Raji (cell line): ENCODE measurements around the gene EDEM2.

ENCODE experiments used
- POLR2A ChIP-seq: IDR thresholded peaks from 2 replicates; pipeline ENCODE4 v1.6.1; 2011; ENCODE audit warnings: low read depth, low read length, control low read depth; ENCODE audit not compliant: insufficient read depth

EDEM2 gene

GRCh38 chr20:35106827-35107380 is 40.2 kb downstream of the EDEM2 start:
- TF ChIP-seq POLR2A = no peak

GRCh38 chr20:35104685-35105295 is 42.3 kb downstream of the EDEM2 start:
- TF ChIP-seq POLR2A = no peak

GRCh38 chr20:35101620-35102019 is 45.5 kb downstream of the EDEM2 start:
- no peak for TF ChIP-seq POLR2A

GRCh38 chr20:35093267-35093884 is 53.8 kb downstream of the EDEM2 start:
- TF ChIP-seq POLR2A = no peak

- TF ChIP-seq POLR2A = peak; percentile 70
Measured at GRCh38 chr20:35092524-35093266, 54.4 kb downstream of the EDEM2 start, which contains the start of gene TRPC4AP. Gene TRPC4AP (minus strand): TSS chr20:35092807. CDS start chr20:35092781, 26 bp downstream.

GRCh38 chr20:35091816-35092523 is 55.2 kb downstream of the EDEM2 start:
- TF ChIP-seq POLR2A = no peak

- TF ChIP-seq POLR2A = no peak
Measured at GRCh38 chr20:35088231-35089145, 58.6 kb downstream of the EDEM2 start.

- TF ChIP-seq POLR2A = no peak
Measured at GRCh38 chr20:35087791-35088190, 59.3 kb downstream of the EDEM2 start.

- no peak for TF ChIP-seq POLR2A
Measured at GRCh38 chr20:35087355-35087754, 59.8 kb downstream of the EDEM2 start.

GRCh38 chr20:35085477-35086225 is 61.5 kb downstream of the EDEM2 start:
- no peak for TF ChIP-seq POLR2A

GRCh38 chr20:35084998-35085397 is 62.1 kb downstream of the EDEM2 start:
- TF ChIP-seq POLR2A = no peak

GRCh38 chr20:35079472-35080347 is 67.4 kb downstream of the EDEM2 start:
- no peak for TF ChIP-seq POLR2A
